GM23248 (cell line): ENCODE data around the gene CEP97. TPM values are rescaled to one million over a fixed set of nuclear protein-coding genes. Genes with fewer than 3 reads are reported as not detected.

Source experiments
- DNase-seq: peaks from one replicate; pipeline ENCODE4 v3.0.0-alpha.2; 2015
- H2AFZ ChIP-seq: fragments of 200-600 bp; sonication (generic); 2 replicates; pipeline ENCODE4 v1.6.1; 2016; ENCODE audit warnings: antibody characterized with exemption
- H3F3A ChIP-seq: fragments of 200-600 bp; sonication (generic); 2 replicates; pipeline ENCODE4 v1.6.1; 2016; ENCODE audit warnings: mild to moderate bottlenecking, antibody characterized with exemption, mixed run types; ENCODE audit not compliant: insufficient read depth
- H3K27ac ChIP-seq: fragments of 200-600 bp; sonication (generic); 2 replicates; pipeline ENCODE4 v1.5.1; 2016; ENCODE audit warnings: mild to moderate bottlenecking
- H3K27me3 ChIP-seq: fragments of 200-600 bp; sonication (generic); replicated peaks from 2 replicates; pipeline ENCODE4 v1.6.1; 2016; ENCODE audit warnings: mild to moderate bottlenecking; ENCODE audit not compliant: insufficient read depth
- H3K36me3 ChIP-seq: fragments of 200-600 bp; sonication (generic); 2 replicates; pipeline ENCODE4 v1.6.1; 2016; ENCODE audit warnings: low read depth, mild to moderate bottlenecking
- H3K4me1 ChIP-seq: fragments of 200-600 bp; sonication (generic); 2 replicates; pipeline ENCODE4 v1.6.1; 2016; ENCODE audit warnings: mild to moderate bottlenecking; ENCODE audit not compliant: insufficient read depth
- H3K4me2 ChIP-seq: fragments of 200-600 bp; sonication (generic); one replicate; pipeline ENCODE4 v1.6.1; 2016; ENCODE audit warnings: mild to moderate bottlenecking; ENCODE audit not compliant: unreplicated experiment
- H3K4me3 ChIP-seq: fragments of 200-600 bp; sonication (generic); 2 replicates; pipeline ENCODE4 v1.5.1; 2016; ENCODE audit warnings: mild to moderate bottlenecking
- H3K79me2 ChIP-seq: fragments of 200-600 bp; sonication (generic); 2 replicates; pipeline ENCODE4 v1.6.1; 2016; ENCODE audit warnings: mild to moderate bottlenecking; ENCODE audit not compliant: insufficient read depth
- H3K9ac ChIP-seq: fragments of 200-600 bp; sonication (generic); 2 replicates; pipeline ENCODE4 v1.6.1; 2016; ENCODE audit warnings: mild to moderate bottlenecking
- H3K9me2 ChIP-seq: fragments of 200-600 bp; sonication (generic); 2 replicates; pipeline ENCODE4 v1.6.1; 2016; ENCODE audit warnings: mixed run types, mild to moderate bottlenecking, moderate library complexity; ENCODE audit not compliant: insufficient read depth
- H3K9me3 ChIP-seq: fragments of 200-600 bp; sonication (generic); one replicate; pipeline ENCODE4 v1.6.1; 2017; ENCODE audit warnings: low read depth
- H4K20me1 ChIP-seq: fragments of 200-600 bp; sonication (generic); 2 replicates; pipeline ENCODE4 v1.6.0; 2016; ENCODE audit not compliant: insufficient read depth
- EZH2 ChIP-seq: fragments of 200-600 bp; sonication (generic); IDR thresholded peaks from 2 replicates; pipeline ENCODE4 v1.6.1; 2018; ENCODE audit warnings: antibody characterized with exemption, mild to moderate bottlenecking; ENCODE audit not compliant: insufficient read depth, poor library complexity, severe bottlenecking
- EZH2phosphoT487 ChIP-seq: fragments of 200-600 bp; sonication (generic); IDR thresholded peaks from 2 replicates; pipeline ENCODE4 v1.6.1; 2018; ENCODE audit warnings: antibody characterized with exemption, moderate library complexity, mild to moderate bottlenecking, low read depth; ENCODE audit not compliant: insufficient read depth
- WGBS, 2 experiments: methylation state at CpG; one replicate each; pipeline ENCODE4 v1.1.6; 2015 to 2017; ENCODE audit warnings: low lambda C conversion rate in 2 of 2, low coverage in 1 of 2; ENCODE audit errors: missing lambda C conversion rate in 2 of 2; 5-methylcytosine and 5-hydroxymethylcytosine counted together
- in situ Hi-C: fragments of 300-500 bp; cut with MboI; formaldehyde crosslinking; loops from 2 replicates; pipeline ENCODE4 v1.15.0; 2020
- polyA plus RNA-seq: library from polyadenylated mRNA; unstranded; fragments of >200 nt; fragmentation: Nextera tagmentation; extraction: Ambion mirVana; gene quantifications from 2 replicates; pipeline ENCODE4 v1.2.1, GENCODE V29; 2016
- total RNA-seq: library from RNA; depleted of rRNA; stranded (reverse); fragments of >200 nt; shearing (Covaris generic); gene quantifications from 2 replicates; pipeline ENCODE4 v1.2.3, GENCODE V29; 2014

CEP97 gene
- total and polyA plus RNA-seq, 2 experiments from 2014 or later: 3.3 to 9.8 TPM

GRCh38 chr3:101807888-101808287, 83.5 kb downstream of the CEP97 start:
- no peaks in the 10 kb centered on the region for H3K9me2 ChIP-seq
- no peak overlapping the region for H3K4me3 ChIP-seq
- H2AFZ ChIP-seq: no peak overlapping the region
- WGBS, 2 experiments: 94 to 96% methylated on average over 2 of the region's 2 CpGs
- DNase-seq: no peak
- no peaks in the 10 kb centered on the region for H3K79me2 ChIP-seq
- no peak overlapping the region for H3K4me2 ChIP-seq
- no peak overlapping the region for H3K9ac ChIP-seq
- peaks cover 17% of the 10 kb centered on the region for H3K4me1 ChIP-seq
- 0 out of 2 replicates have a peak, but pooled peaks cover 12% of the 10 kb centered on the region for H3F3A ChIP-seq
- TF ChIP-seq EZH2 (no peak), EZH2phosphoT487 (no peak)
- H3K36me3 ChIP-seq: no peaks in the 10 kb centered on the region
- no peaks in the 10 kb centered on the region for H4K20me1 ChIP-seq
- no peak overlapping the region for H3K27ac ChIP-seq
- no peaks in the 10 kb centered on the region for H3K27me3 ChIP-seq
- in situ Hi-C loops: loop anchor here (5.0 to 25.0 kb wide), 2 partner anchors 414 to 729 kb away; no protein-coding TSS in a partner anchor
- no peaks in the 10 kb centered on the region for H3K9me3 ChIP-seq

DNA sequence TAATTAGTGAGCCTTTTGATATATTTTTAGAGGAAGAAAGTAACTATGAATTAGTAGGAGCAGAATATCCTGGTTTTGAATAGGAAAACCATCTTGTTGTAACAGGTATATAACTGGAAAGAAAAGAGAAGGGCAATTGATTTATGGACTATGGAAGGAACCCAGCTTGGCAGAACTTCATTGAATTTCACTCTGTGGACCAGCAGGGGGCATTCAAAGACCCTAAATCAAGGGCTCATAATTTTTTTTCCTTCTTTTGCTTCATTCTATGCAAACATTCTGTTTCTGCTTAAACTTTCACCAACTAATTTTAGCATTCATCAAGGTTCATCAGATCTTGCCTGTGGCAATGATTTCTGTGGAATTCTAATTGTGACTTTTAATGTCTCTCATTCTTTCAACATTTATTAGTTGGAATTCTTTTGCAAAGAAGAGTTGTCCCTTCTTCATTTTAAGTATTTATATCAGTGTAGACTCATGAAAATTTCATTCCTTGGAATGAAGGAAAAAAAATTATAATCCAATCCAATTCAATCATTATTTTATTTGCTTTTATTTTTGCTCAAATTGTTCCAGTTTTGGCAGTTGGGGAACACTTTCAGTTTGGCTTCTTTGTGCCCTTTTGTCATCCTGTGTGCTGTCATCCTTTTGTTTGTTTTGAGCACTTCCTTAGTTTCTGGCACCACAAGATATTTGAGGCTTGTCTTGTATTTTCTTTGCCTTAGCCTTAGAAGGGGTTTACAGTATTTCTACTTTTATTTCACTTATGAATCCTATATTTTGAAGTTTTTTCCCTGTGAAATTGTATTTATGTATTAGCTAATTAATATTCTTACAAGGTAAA, 85.0 kb downstream of the CEP97 start:
- H3K27ac ChIP-seq: no peak overlapping the region
- H3K9me3 ChIP-seq: no peaks in the 10 kb centered on the region
- no peak overlapping the region for H3K4me3 ChIP-seq
- peak overlapping the region; percentile 19; the same call in 1 of the 2 replicates for H3K9ac ChIP-seq
- no peak overlapping the region for H2AFZ ChIP-seq
- in situ Hi-C loops: loop anchor here (5.0 to 25.0 kb wide), 2 partner anchors 413 to 728 kb away; no protein-coding TSS in a partner anchor
- H4K20me1 ChIP-seq: no peaks in the 10 kb centered on the region
- no peaks in the 10 kb centered on the region for H3K79me2 ChIP-seq
- H3K9me2 ChIP-seq: no peaks in the 10 kb centered on the region
- no peaks in the 10 kb centered on the region for H3K27me3 ChIP-seq
- no peaks in the 10 kb centered on the region for H3K36me3 ChIP-seq
- no peak overlapping the region for H3K4me2 ChIP-seq
- H3F3A ChIP-seq: 0 out of 2 replicates have a peak, but pooled peaks cover 12% of the 10 kb centered on the region
- no peak for TF ChIP-seq EZH2phosphoT487
- TF ChIP-seq EZH2: no peak
- H3K4me1 ChIP-seq: peaks cover 20% of the 10 kb centered on the region
- peak; percentile 66 for DNase-seq

- no peak for TF ChIP-seq EZH2
- TF ChIP-seq EZH2phosphoT487: no peak
- in situ Hi-C loops: loop anchor here (25.0 kb wide), 1 partner anchor 727 kb away; no protein-coding TSS in a partner anchor
- Histone ChIP-seq H3K9me2 (no peaks in the 10 kb centered on the region), H4K20me1 (no peaks in the 10 kb centered on the region), H3K27ac (no peak overlapping the region), H3F3A (0 out of 2 replicates have a peak, but pooled peaks cover 12% of the 10 kb centered on the region), H3K9me3 (no peaks in the 10 kb centered on the region), H3K9ac (peak overlapping the region; percentile 19; the same call in 1 of the 2 replicates), H3K36me3 (no peaks in the 10 kb centered on the region), H3K4me1 (peaks cover 20% of the 10 kb centered on the region), H3K79me2 (no peaks in the 10 kb centered on the region), H2AFZ (no peak overlapping the region), H3K27me3 (no peaks in the 10 kb centered on the region), H3K4me3 (no peak overlapping the region), H3K4me2 (no peak overlapping the region)
- no peak for DNase-seq
Observed at GRCh38 chr3:101810022-101810418, 85.6 kb downstream of the CEP97 start.

- H4K20me1 ChIP-seq: no peaks in the 10 kb centered on the region
- no peak overlapping the region for H3K4me3 ChIP-seq
- 73 to 77% methylated on average over 2 of the region's 2 CpGs for WGBS, 2 experiments
- in situ Hi-C loops: loop anchor here (25.0 kb wide), 1 partner anchor 725 kb away; no protein-coding TSS in a partner anchor
- no peak overlapping the region for H2AFZ ChIP-seq
- H3K79me2 ChIP-seq: no peaks in the 10 kb centered on the region
- no peak overlapping the region for H3K4me2 ChIP-seq
- H3K9me3 ChIP-seq: no peaks in the 10 kb centered on the region
- H3K9me2 ChIP-seq: no peaks in the 10 kb centered on the region
- H3K9ac ChIP-seq: no peak overlapping the region
- no peak overlapping the region for H3K27ac ChIP-seq
- no peaks in the 10 kb centered on the region for H3K36me3 ChIP-seq
- TF ChIP-seq EZH2phosphoT487 (no peak), EZH2 (no peak)
- no peak for DNase-seq
- H3K4me1 ChIP-seq: peaks cover 19% of the 10 kb centered on the region
- H3K27me3 ChIP-seq: no peaks in the 10 kb centered on the region
- H3F3A ChIP-seq: 0 out of 2 replicates have a peak, but pooled peaks cover 2% of the 10 kb centered on the region
Observed at GRCh38 chr3:101811875-101812274, 87.5 kb downstream of the CEP97 start.
